ENCODE data around the gene GRIP2. TPM values are rescaled to one million over a fixed set of nuclear protein-coding genes. Genes with fewer than 3 reads are reported as not detected.

GRIP2 gene
- total and polyA plus RNA-seq, 2 donors (not counting 1 experiment from before 2014, with no cell fraction given) = under 0.01 to 0.87 TPM

- no peaks in the 10 kb centered on the region for H3K79me2 ChIP-seq (ENCODE audit: control insufficient read depth, insufficient read depth, low read length)
- no peak overlapping the region for H3K4me2 ChIP-seq (ENCODE audit: extremely low read depth, insufficient read depth, low read length)
- no peak overlapping the region for H2AFZ ChIP-seq (ENCODE audit: low read length)
- no peak overlapping the region for H3K4me3 ChIP-seq (replicated peaks in 1 of 4; ENCODE audit: control extremely low read depth in 1 of 4, insufficient read depth in 1 of 4, low read depth in 3 of 4, low read length in 4 of 4)
- no peaks in the 10 kb centered on the region for H3K36me3 ChIP-seq (ENCODE audit: control insufficient read depth, insufficient read depth, low read length)
- H3K9ac ChIP-seq (ENCODE audit: insufficient read depth, low read length) = no peak overlapping the region
- no peaks in the 10 kb centered on the region for H3K9me3 ChIP-seq (ENCODE audit: control insufficient read depth, insufficient read depth, low read depth, low read length)
- TF ChIP-seq EZH2 (IDR thresholded peaks at IDR 0.05; ENCODE audit: low read length, missing control alignments) = no peak
- no peak for TF ChIP-seq CTCF (conservative IDR thresholded peaks at IDR 0.05 in 1 of 2, IDR thresholded peaks at IDR 0.05 in 1 of 2; ENCODE audit: low read depth in 1 of 2, low read length in 2 of 2)
- no peaks in the 10 kb centered on the region for H3K4me1 ChIP-seq (ENCODE audit: control insufficient read depth, extremely low read depth, insufficient read depth, low read length)
- H4K20me1 ChIP-seq (ENCODE audit: control insufficient read depth, extremely low read depth, insufficient read depth, low read length) = no peaks in the 10 kb centered on the region
- no peaks in the 10 kb centered on the region for H3K27me3 ChIP-seq (ENCODE audit: control insufficient read depth, insufficient read depth, low read length)
- H3K27ac ChIP-seq (ENCODE audit: insufficient read depth, low read length) = no peak overlapping the region
- no peak for DNase-seq (ENCODE audit: low read depth in 2 of 2)
Observed at GRCh38 chr3:14459787-14460186, 80.4 kb downstream of the GRIP2 start.

GRCh38 chr3:14459384-14459783 is 80.8 kb downstream of the GRIP2 start:
- H3K9ac ChIP-seq (ENCODE audit: insufficient read depth, low read length) = no peak overlapping the region
- H3K4me3 ChIP-seq (replicated peaks in 1 of 4; ENCODE audit: control extremely low read depth in 1 of 4, insufficient read depth in 1 of 4, low read depth in 3 of 4, low read length in 4 of 4) = no peak overlapping the region
- no peaks in the 10 kb centered on the region for H3K4me1 ChIP-seq (ENCODE audit: control insufficient read depth, extremely low read depth, insufficient read depth, low read length)
- H2AFZ ChIP-seq (ENCODE audit: low read length) = no peak overlapping the region
- H3K36me3 ChIP-seq (ENCODE audit: control insufficient read depth, insufficient read depth, low read length) = no peaks in the 10 kb centered on the region
- TF ChIP-seq CTCF (conservative IDR thresholded peaks at IDR 0.05 in 1 of 2, IDR thresholded peaks at IDR 0.05 in 1 of 2; ENCODE audit: low read depth in 1 of 2, low read length in 2 of 2) = no peak
- TF ChIP-seq EZH2 (IDR thresholded peaks at IDR 0.05; ENCODE audit: low read length, missing control alignments) = no peak
- H3K27ac ChIP-seq (ENCODE audit: insufficient read depth, low read length) = no peak overlapping the region
- H3K27me3 ChIP-seq (ENCODE audit: control insufficient read depth, insufficient read depth, low read length) = no peaks in the 10 kb centered on the region
- no peaks in the 10 kb centered on the region for H4K20me1 ChIP-seq (ENCODE audit: control insufficient read depth, extremely low read depth, insufficient read depth, low read length)
- H3K4me2 ChIP-seq (ENCODE audit: extremely low read depth, insufficient read depth, low read length) = no peak overlapping the region
- H3K79me2 ChIP-seq (ENCODE audit: control insufficient read depth, insufficient read depth, low read length) = no peaks in the 10 kb centered on the region
- DNase-seq (ENCODE audit: low read depth in 2 of 2) = no peak
- no peaks in the 10 kb centered on the region for H3K9me3 ChIP-seq (ENCODE audit: control insufficient read depth, insufficient read depth, low read depth, low read length)

GRCh38 chr3:14458434-14459275 is 81.5 kb downstream of the GRIP2 start:
- no peak overlapping the region for H3K27ac ChIP-seq (ENCODE audit: insufficient read depth, low read length)

More at GRCh38 chr3:14458434-14459275, 81.5 kb downstream of the GRIP2 start:
- H3K79me2 ChIP-seq (ENCODE audit: control insufficient read depth, insufficient read depth, low read length) = no peaks in the 10 kb centered on the region
- H3K4me1 ChIP-seq (ENCODE audit: control insufficient read depth, extremely low read depth, insufficient read depth, low read length) = peaks cover 7% of the 10 kb centered on the region
- no peak overlapping the region for H3K4me2 ChIP-seq (ENCODE audit: extremely low read depth, insufficient read depth, low read length)
- H3K27me3 ChIP-seq (ENCODE audit: control insufficient read depth, insufficient read depth, low read length) = no peaks in the 10 kb centered on the region
- peak in 1 of 2 donors; percentile 22 for DNase-seq (ENCODE audit: low read depth in 2 of 2)
- no peaks in the 10 kb centered on the region for H3K9me3 ChIP-seq (ENCODE audit: control insufficient read depth, insufficient read depth, low read depth, low read length)
- TF ChIP-seq CTCF (conservative IDR thresholded peaks at IDR 0.05 in 1 of 2, IDR thresholded peaks at IDR 0.05 in 1 of 2; ENCODE audit: low read depth in 1 of 2, low read length in 2 of 2) (no peak), EZH2 (IDR thresholded peaks at IDR 0.05; ENCODE audit: low read length, missing control alignments) (no peak)
- no peaks in the 10 kb centered on the region for H4K20me1 ChIP-seq (ENCODE audit: control insufficient read depth, extremely low read depth, insufficient read depth, low read length)
- H3K4me3 ChIP-seq (replicated peaks in 1 of 4; ENCODE audit: control extremely low read depth in 1 of 4, insufficient read depth in 1 of 4, low read depth in 3 of 4, low read length in 4 of 4) = no peak overlapping the region
- H2AFZ ChIP-seq (ENCODE audit: low read length) = no peak overlapping the region
- H3K9ac ChIP-seq (ENCODE audit: insufficient read depth, low read length) = no peak overlapping the region
- no peaks in the 10 kb centered on the region for H3K36me3 ChIP-seq (ENCODE audit: control insufficient read depth, insufficient read depth, low read length)
